Suprapubic skin (tissue), 4 donors: ENCODE results near the gene RASSF5. TPM values are rescaled to one million over a fixed set of nuclear protein-coding genes. Genes with fewer than 3 reads are reported as not detected.
A peak's percentile ranks its signal among the peaks of the same experiment; 100 is the strongest.

Source experiments
- DNase-seq, 2 donors: peaks; one replicate each; pipeline ENCODE4 v3.0.0-alpha.2; 2019; ENCODE audit warnings: low spot score in 2 of 2
- H3K27ac ChIP-seq: fragments of 200-600 bp; sonication (generic); one replicate; pipeline ENCODE4 v1.5.1; 2019
- H3K27me3 ChIP-seq: fragments of 200-600 bp; sonication (generic); one replicate; pipeline ENCODE4 v1.5.1; 2019
- H3K36me3 ChIP-seq: fragments of 200-600 bp; sonication (generic); one replicate; pipeline ENCODE4 v1.5.1; 2019
- H3K4me1 ChIP-seq: fragments of 200-600 bp; sonication (generic); one replicate; pipeline ENCODE4 v1.5.1; 2019
- H3K4me3 ChIP-seq: fragments of 200-600 bp; sonication (generic); one replicate; pipeline ENCODE4 v1.5.1; 2019; ENCODE audit warnings: mild to moderate bottlenecking
- H3K9me3 ChIP-seq: fragments of 200-600 bp; sonication (generic); one replicate; pipeline ENCODE4 v1.5.1; 2019
- CTCF ChIP-seq, 2 donors: fragments of 200-600 bp in 1 of 2; fragments of 450-650 bp in 1 of 2; sonication (generic) in 1 of 2; IDR thresholded peaks; one replicate each; pipeline ENCODE4 v1.5.1; 2016 to 2019; ENCODE audit warnings: antibody characterized with exemption in 2 of 2, mild to moderate bottlenecking in 1 of 2, moderate library complexity in 1 of 2
- EP300 ChIP-seq: sonication (generic); formaldehyde crosslinking; IDR thresholded peaks from one replicate; pipeline ENCODE4 v1.6.1; 2017; ENCODE audit warnings: antibody characterized with exemption
- POLR2A ChIP-seq, 2 donors: fragments of 450-650 bp; IDR thresholded peaks; one replicate each; pipeline ENCODE4 v1.6.1; 2017; ENCODE audit warnings: antibody characterized with exemption in 2 of 2, mild to moderate bottlenecking in 2 of 2, moderate library complexity in 2 of 2
- POLR2AphosphoS5 ChIP-seq, 3 donors: sonication (generic); formaldehyde crosslinking; IDR thresholded peaks; one replicate each; pipeline ENCODE4 v1.6.1; 2017; ENCODE audit warnings: antibody characterized with exemption in 3 of 3
- WGBS: methylation state at CpG from one replicate; pipeline ENCODE4 v1.1.5; 2018; 5-methylcytosine and 5-hydroxymethylcytosine counted together
- total RNA-seq, 4 donors: library from RNA; depleted of rRNA; stranded (reverse); fragments of >200 nt; gene quantifications; one replicate each; pipeline ENCODE4 v1.1.0, GENCODE V29; 2016

The RASSF5 gene
- total RNA-seq, 4 donors from 2014 or later: 34.8 to 74.5 (median 64.9) TPM

- Histone ChIP-seq H3K27ac (no peak overlapping the region), H3K4me3 (no peak overlapping the region), H3K4me1 (peaks cover 23% of the 10 kb centered on the region), H3K27me3 (no peaks in the 10 kb centered on the region), H3K36me3 (no peaks in the 10 kb centered on the region), H3K9me3 (no peaks in the 10 kb centered on the region)
- peak in 1 of 2 donors; percentile 24 for DNase-seq
- 98% methylated on average over 7 of the region's 7 CpGs for WGBS
- TF ChIP-seq POLR2A (IDR thresholded peaks at IDR 0.05): no peak
- no peak for TF ChIP-seq POLR2AphosphoS5 (IDR thresholded peaks at IDR 0.05)
- TF ChIP-seq EP300: no peak
- TF ChIP-seq CTCF (IDR thresholded peaks at IDR 0.05): no peak
Measured at GRCh38 chr1:206529425-206529824, 22.1 kb downstream of the RASSF5 start.

- 92% methylated on average over 7 of the region's 7 CpGs for WGBS
- Histone ChIP-seq H3K27me3 (no peaks in the 10 kb centered on the region), H3K4me1 (peaks cover 18% of the 10 kb centered on the region), H3K4me3 (no peak overlapping the region), H3K9me3 (no peaks in the 10 kb centered on the region), H3K27ac (no peak overlapping the region), H3K36me3 (no peaks in the 10 kb centered on the region)
- DNase-seq: peak in 1 of 2 donors; percentile 14
- no peak for TF ChIP-seq POLR2A (IDR thresholded peaks at IDR 0.05)
- TF ChIP-seq CTCF (IDR thresholded peaks at IDR 0.05): no peak
- TF ChIP-seq EP300: no peak
- no peak for TF ChIP-seq POLR2AphosphoS5 (IDR thresholded peaks at IDR 0.05)
Measured at GRCh38 chr1:206532368-206532767, 25.0 kb downstream of the RASSF5 start.

- H3K27ac ChIP-seq: no peak overlapping the region
- H3K9me3 ChIP-seq: no peaks in the 10 kb centered on the region
- DNase-seq: peak in 1 of 2 donors; percentile 31
- no peak overlapping the region for H3K4me3 ChIP-seq
- peaks cover 19% of the 10 kb centered on the region for H3K4me1 ChIP-seq
- 61% methylated on average over 3 of the region's 3 CpGs for WGBS
- TF ChIP-seq POLR2A (IDR thresholded peaks at IDR 0.05) (no peak), POLR2AphosphoS5 (IDR thresholded peaks at IDR 0.05) (no peak), EP300 (no peak)
- H3K27me3 ChIP-seq: no peaks in the 10 kb centered on the region
- H3K36me3 ChIP-seq: no peaks in the 10 kb centered on the region
Measured at GRCh38 chr1:206534552-206534951, 27.2 kb downstream of the RASSF5 start.

- 57% methylated on average over 6 of the region's 6 CpGs for WGBS
- Histone ChIP-seq H3K36me3 (no peaks in the 10 kb centered on the region), H3K27ac (no peak overlapping the region), H3K9me3 (no peaks in the 10 kb centered on the region), H3K4me1 (peaks cover 32% of the 10 kb centered on the region), H3K4me3 (no peak overlapping the region), H3K27me3 (no peaks in the 10 kb centered on the region)
- TF ChIP-seq EP300 (no peak), POLR2AphosphoS5 (IDR thresholded peaks at IDR 0.05) (no peak), CTCF (IDR thresholded peaks at IDR 0.05) (no peak), POLR2A (IDR thresholded peaks at IDR 0.05) (no peak)
- peak in 1 of 2 donors; percentile 51 for DNase-seq
Measured at GRCh38 chr1:206535853-206536188, 28.5 kb downstream of the RASSF5 start.

GRCh38 chr1:206537141-206537540 is 29.8 kb downstream of the RASSF5 start:
- Histone ChIP-seq H3K4me1 (peaks cover 37% of the 10 kb centered on the region), H3K36me3 (no peaks in the 10 kb centered on the region), H3K27ac (no peak overlapping the region), H3K9me3 (no peaks in the 10 kb centered on the region), H3K27me3 (no peaks in the 10 kb centered on the region), H3K4me3 (no peak overlapping the region)
- WGBS: 84% methylated on average over 4 of the region's 4 CpGs
- TF ChIP-seq POLR2AphosphoS5 (IDR thresholded peaks at IDR 0.05): no peak
- TF ChIP-seq CTCF (IDR thresholded peaks at IDR 0.05): no peak
- no peak for TF ChIP-seq POLR2A (IDR thresholded peaks at IDR 0.05)
- TF ChIP-seq EP300: no peak
- peak in 1 of 2 donors; percentile 16 for DNase-seq
